HT1080 (cell line): ENCODE results near the gene BCAR3. TPM values are rescaled to one million over a fixed set of nuclear protein-coding genes. Genes with fewer than 3 reads are reported as not detected.
A peak's percentile ranks its signal among the peaks of the same experiment; 100 is the strongest.
"Not testable (repeated sequence)": the region's sequence is repeated elsewhere in the genome, so short reads cannot be mapped to it uniquely, and the experiment has no call there.

Experiments
- DNase-seq: peaks from one replicate; pipeline ENCODE4 v3.0.0-alpha.2; 2015; ENCODE audit warnings: low read depth
- total RNA-seq: library from RNA; depleted of rRNA; stranded (reverse); fragments of >200 nt; shearing (Covaris generic); gene quantifications from 2 replicates; pipeline ENCODE4 v1.2.3, GENCODE V29; 2014

BCAR3 gene
- total RNA-seq, 1 experiment from 2014 or later: 163 TPM

DNA sequence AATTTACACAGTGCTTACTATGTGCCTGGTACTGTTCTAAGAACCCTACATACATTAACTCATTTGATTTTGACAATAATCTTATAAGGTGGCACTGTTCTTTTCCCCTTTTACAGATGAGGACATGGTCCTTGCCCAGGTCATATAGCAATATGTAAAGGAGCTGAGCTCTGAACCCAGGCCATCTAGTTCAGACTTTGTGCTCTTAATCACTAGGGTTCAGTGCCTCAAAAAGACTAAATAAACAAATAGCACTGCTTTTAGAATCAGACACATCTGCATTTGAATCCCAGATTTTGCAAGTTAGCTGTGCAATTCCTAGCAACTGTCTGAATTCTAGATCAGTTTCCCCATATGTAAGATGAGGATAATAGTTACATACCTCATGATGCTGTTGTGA, 8.7 kb upstream of the BCAR3 start:
- no peak for DNase-seq

DNA sequence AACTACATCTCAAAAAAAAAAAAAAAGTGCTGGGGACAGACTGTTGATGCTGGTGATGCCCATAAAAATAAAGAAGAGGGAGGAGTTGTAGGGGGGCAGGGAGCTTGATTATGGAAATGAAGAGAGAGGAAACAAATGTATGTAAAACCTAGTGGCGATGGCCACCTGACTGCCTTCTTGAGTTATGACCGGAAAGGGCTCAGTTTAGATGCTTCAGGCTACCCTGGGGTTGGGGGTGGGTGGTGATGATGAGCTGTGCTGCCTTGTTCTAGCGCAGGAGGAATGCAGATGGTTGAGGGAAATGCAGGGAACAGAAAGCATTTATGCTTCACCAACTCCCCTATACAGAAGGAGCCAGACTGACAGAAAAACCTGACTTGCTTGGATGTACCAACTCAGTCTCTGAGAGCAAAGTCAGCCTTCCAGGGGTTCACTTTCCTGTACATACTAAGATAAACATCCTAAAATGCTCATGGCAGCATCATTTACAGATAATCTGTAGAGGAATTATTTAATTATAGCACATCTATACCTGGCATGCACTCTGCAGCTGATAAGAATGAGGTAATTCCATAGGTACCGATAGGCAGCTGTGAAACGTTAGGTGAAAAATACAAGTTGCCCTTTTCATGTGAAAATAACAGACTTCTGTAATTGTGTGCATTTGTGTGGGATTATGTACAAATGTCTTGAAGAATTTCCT, 8.0 kb upstream of the BCAR3 start:
- no peak for DNase-seq

DNA sequence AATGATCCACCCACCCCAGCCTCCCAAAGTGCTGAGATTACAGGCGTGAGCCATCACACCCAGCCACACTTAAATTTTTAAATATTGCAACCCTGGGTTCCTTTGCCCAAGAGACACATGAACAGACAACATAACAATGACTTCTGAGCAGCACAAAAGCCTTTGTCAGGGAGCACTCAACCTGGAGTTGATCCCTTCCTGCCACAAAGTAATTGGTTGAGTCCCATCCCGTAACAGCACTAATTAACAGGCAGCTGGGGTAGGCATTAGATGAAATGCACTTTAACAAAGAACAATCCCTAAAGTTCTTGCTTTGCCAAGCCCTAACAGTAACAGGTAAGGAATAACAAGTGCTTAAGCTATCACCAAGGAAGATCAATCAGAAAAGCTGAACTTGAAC, 5.9 kb upstream of the BCAR3 start:
- DNase-seq: no peak

- no peak for DNase-seq
Observed at GRCh38 chr1:93686504-93687250, 5.0 kb upstream of the BCAR3 start.

DNA sequence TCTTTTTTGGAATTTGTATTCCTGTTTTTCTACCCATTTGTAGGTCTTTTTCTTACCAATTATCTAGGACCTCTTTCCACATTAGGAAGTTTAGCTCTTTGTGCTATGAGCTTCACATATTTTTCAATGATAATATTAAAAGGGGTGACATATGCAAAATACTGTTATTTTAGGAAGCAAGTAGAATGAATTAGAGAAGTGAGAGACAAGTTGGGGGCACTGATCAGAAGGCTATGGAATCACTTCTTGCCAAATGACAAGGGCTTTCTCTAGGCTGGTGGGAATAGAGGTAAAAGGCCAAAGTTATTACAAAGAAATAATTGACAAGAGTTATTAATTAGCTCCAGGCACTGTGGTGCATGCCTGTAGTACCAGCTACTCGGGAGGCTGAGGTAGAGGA, 4.3 kb upstream of the BCAR3 start:
- no peak for DNase-seq

DNA sequence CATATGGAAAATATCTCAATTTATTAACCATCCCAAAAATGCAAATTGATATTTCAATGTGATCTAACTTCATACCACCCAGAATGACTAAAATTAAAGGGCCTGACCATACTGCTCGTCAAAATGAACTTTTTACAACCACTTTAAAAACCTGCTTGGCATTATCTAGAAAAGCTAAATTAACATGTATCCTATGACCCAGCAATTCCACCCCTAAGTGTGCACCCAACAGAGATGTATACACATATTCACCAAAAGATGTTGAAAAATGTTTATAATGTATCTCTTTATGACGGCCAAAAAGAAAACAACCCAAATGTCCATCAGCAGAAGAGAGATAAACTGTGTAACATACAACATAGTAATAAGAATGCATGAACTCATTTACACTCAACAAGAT, 1.6 kb upstream of the BCAR3 start:
- no peak for DNase-seq

DNA sequence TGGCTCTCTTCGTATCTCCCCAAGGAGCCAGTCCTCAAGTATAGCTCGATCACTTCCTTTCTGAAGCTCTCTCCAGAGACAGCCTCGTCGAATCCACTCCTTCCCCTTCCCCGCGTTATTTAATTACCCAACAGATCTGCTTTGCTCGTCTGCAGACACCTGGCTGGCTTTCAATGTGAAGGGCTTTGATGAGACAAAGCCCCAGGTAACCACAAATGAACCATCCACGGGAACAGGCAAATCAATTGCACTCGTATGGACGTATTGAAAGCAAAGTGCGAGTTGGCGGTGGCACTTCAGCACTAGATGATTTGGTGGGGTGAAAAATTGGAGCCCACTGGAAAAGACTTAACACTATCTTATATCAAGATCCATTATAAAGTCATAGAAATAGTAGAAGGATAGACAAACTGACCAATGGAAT, 364 bp upstream of the BCAR3 start:
- DNase-seq: peak; percentile 82

DNA sequence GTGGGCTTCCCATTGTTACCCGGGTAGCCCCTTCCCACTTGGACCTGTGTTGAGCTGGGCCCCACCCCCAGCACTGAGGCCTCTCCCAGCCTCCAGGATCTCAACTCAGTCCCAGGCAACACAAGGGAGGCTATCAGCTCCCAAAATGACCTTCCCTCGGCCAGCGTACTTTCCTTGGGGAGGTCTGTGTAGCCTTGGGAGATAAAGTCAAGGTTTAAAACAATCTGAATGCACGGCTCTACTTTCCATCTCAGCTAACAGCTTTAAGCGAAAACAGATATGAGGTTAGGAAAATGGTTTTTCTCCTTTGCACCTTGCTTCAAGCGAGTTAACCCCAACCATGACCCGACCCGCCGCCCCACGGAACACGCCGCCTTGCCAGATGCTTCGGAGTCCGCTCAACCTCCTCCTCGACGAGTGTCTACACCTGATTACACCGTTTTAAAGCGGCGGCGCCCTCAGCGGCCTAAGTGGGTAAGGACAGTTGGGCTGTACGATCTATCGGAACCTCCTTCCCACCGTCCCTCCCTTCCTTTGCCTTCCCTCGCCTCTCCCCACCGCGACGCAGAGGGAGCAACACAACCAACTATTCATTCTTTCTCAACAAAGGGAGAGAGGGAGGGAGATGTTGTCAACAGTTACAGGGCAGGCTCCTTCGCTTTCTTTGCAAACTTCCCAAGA, 1.1 kb downstream of the BCAR3 start:
- peak; percentile 83 for DNase-seq

- DNase-seq: no peak
Observed at GRCh38 chr1:93680076-93680419, 1.6 kb downstream of the BCAR3 start.

DNA sequence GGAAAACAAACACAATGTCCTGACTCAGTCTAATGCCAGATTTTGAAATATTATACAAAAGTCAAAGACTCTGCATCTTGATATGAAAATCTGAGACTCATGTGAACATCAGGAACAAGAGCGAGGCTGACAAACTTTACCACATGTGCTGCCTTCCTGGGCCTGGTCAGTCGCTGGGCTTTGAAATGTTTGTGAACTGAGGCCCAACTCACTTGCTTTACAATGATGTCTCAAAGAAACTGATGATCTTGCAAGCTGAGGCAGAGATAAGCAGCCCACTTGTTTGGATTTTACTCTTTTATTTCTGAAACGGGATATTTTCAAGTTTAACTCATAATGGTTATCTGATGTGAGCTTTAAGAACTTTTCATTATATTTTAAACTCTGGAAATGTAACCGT, 2.1 kb downstream of the BCAR3 start:
- DNase-seq: no peak

DNA sequence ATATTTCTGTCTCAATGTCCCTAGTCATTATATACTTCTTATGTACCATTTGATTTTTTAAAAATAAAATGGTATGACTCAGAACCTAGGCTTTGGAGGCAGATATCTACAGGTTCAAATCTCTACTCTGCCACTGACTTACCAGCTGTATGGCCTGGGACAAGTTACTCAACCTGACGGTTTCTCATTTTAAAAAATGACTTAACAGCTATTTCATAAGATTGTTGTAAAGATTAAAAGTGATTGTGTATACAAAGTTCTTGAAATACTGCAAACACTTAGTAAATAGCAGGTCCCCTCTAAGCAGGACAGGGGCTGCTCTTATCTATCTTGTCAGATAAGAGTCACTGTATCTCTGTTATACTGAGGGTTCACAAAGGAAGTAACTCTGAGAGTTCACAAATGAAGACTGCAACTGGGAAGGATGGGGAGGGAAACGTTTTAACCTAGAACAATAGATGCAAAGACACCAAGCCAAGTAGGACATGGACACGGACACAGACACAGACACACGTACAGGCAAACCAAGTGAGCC, 2.6 kb downstream of the BCAR3 start:
- DNase-seq: no peak

DNA sequence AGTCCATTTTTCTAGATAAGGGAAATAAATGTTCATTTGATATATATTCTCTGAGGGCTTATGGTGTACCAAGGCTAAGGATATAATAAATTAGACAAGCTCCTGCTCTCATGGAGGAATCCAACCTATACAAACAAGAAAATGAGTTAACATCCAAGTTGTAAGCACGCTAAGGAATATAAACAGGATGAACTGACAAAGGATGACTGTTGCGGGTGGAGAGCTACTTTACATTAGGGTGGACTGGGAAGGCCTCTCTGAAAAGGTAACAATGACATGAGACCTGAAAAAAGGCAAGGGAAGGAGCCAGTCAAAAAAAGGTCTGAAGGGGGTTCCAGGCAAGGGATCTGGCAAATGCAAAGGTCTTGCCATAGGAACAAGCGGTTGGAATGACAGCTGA, 3.1 kb downstream of the BCAR3 start:
- no peak for DNase-seq

DNA sequence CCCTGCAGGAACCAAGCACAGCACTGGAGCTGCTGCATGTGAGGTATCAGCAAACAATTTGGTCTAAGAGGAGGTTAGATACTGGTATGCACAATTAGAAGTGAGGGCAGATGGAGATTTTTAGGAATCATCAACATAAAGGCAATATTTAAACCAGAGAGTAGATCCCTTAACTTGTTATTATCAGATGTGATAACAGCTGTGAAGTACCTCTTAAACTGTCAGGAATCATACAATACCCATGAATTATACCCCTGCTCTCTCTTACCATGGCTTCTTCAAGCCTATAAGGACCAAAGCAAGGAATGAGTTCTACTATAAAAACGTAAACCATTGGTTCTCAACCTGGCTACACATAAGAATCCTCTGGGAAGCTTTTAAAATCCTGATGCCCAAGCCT, 3.9 kb downstream of the BCAR3 start:
- no peak for DNase-seq

DNA sequence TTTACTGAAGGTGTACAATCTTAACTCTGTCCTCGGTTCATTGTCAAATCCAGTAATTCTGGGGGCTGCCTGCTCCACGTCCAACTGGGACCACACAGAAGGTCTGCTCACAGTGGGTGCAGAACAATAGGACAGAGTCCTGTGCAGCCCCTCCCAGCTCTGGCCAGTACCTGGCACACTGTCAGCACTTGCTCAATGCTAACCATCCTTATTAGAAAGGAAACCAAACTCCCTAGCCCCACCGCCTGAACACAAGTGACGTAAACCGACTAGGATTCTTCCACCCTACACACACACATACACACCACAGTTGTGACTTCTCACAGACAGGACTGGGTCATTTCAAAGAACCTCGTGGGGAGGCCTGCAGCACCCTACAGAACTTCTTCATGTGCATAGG, 5.2 kb downstream of the BCAR3 start:
- no peak for DNase-seq

DNA sequence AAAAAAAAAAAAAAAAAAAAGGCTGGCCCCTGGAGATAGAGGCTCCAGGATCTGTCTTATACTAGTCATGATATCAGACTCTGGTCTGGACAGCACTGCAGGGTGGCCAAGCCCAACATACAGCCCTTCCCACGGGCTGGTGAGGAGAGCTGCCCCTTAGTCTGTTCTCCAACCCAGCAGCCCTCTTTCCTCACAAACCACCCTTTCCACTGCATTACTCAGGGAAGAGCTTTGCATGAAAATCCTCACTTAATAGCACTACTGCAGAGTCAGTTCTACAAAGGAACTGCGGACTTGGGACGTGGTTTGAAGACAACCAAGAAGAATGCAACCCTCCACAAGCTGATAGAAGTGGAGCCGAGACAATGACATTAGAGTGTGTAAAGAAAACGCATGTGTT, 5.7 kb downstream of the BCAR3 start:
- DNase-seq: no peak

GRCh38 chr1:93675271-93675670, 6.4 kb downstream of the BCAR3 start:
- no peak for DNase-seq

DNA sequence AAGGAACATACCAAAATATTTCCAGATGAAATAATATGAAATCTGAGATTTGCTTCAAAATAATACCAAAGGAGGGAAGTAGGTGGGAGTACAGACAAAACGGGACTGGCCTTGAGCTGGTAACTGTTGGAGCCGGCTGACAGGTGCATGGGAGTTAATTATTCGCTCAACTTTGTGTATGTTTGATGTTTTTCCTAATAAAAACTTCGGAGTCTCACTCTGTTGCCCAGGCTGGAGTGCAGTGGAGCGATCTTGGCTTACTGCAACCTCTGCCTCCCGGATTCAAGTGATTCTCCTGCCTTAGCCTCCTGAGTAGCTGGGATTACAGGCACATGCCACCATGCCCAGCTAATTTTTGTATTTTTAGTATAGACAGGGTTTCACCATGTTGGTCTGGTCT, 7.6 kb downstream of the BCAR3 start:
- not testable (repeated sequence) for DNase-seq

DNA sequence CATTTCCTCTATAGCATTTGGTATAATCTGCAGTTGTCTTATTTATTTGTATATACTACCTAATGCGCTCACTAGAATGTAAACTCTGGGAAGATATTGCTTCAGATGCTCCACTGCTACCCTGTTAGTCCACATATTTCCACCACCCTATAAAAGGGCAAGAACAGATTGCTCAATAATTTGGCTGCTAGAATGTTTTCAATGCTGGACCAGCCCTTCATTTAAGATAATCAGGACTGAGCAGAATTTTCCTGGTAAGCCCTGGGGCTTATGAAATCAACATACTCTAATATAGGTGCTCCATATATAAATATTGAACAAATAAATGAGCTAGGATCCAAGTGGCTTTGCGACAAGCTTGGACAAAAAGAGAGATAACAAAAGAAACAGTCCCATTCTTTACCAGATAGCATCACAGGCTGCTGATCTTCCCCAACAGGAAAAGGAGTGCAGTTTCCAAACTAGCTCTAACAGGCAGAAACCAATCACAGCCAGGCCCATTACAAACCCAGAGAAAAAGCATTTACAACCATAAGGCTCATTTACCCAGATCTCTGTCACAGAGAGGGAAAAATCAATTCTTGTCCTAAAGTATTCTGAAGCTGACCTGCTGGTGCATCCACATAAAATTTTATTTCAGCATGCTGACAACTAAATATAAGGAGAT, 8.3 kb downstream of the BCAR3 start:
- no peak for DNase-seq

GRCh38 chr1:93672477-93673162, 9.0 kb downstream of the BCAR3 start:
- no peak for DNase-seq

DNA sequence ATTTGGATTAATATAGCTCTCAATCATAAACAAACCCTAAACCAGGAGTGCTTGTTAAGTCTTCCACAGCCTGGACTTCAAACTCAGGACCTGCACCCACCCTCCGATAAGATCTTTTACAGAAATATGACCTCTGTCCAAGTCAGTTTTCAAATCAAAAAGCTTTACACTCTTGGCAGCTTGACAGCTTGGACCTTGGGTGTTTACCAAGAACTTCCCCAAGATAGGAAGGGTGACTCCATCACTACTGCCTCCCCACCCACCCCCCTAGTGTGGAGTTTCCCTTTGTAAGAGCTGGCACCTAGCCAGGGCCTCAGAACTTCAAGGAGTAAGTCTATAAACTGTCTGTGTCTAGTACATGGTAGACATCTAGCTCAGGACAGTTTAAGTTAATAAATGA, 9.6 kb downstream of the BCAR3 start:
- DNase-seq: peak; percentile 81

DNA sequence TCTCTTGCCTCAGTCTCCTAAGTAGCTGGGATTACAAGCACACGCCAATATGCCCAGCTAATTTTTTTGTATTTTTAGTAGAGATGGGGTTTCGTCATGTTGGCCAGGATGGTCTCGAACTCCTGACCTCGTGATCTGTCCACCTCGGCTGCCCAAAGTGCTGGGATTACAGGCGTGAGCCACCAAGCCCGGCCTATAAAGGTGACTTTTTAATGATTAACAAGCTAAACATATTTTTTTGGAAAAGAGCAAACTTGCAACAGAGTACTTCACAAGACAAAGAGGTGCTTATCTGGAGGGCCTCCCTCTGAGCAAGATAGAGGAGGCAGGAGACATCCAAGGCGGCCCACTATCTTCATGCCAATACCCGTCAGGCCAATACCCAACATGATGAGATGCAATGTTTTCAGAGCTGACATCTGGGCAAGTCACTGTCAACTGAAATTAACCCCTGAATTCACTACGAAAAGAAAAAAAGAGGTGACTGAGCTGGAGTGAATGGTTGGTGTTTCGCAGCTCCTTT, 10.5 kb downstream of the BCAR3 start:
- DNase-seq: no peak
